Inferior parietal cortex (tissue), 1 donor: ENCODE measurements around the gene RAN.
"Not testable (repeated sequence)": the region's sequence is repeated elsewhere in the genome, so short reads cannot be mapped to it uniquely, and the experiment has no call there.

Experiments
- DNase-seq: peaks from one replicate; pipeline ENCODE4 v3.0.0-alpha.2; 2016; ENCODE audit errors: extremely low spot score

Gene RAN

GRCh38 chr12:130878193-130879185 lies 6.6 kb downstream of the RAN start:
- no peak for DNase-seq

- no peak for DNase-seq
These were observed 7.4 kb downstream of the RAN start for GRCh38 chr12:130879212-130879686.

- no peak for DNase-seq
These were observed 8.0 kb downstream of the RAN start for GRCh38 chr12:130879781-130880389.

GRCh38 chr12:130880411-130880885 lies 8.6 kb downstream of the RAN start:
- no peak for DNase-seq

- DNase-seq, result no peak
These were observed 9.2 kb downstream of the RAN start for GRCh38 chr12:130881046-130881445.

- no peak for DNase-seq
These were observed 9.7 kb downstream of the RAN start for GRCh38 chr12:130881548-130881947.

GRCh38 chr12:130887190-130887589 lies 15.3 kb downstream of the RAN start:
- not testable (repeated sequence) for DNase-seq

GRCh38 chr12:130904064-130904463 lies 32.2 kb downstream of the RAN start:
- no peak for DNase-seq

GRCh38 chr12:130904936-130905455 lies 33.1 kb downstream of the RAN start:
- DNase-seq, result not testable (repeated sequence)

- no peak for DNase-seq
These were observed 37.2 kb downstream of the RAN start for GRCh38 chr12:130909111-130909510.

- no peak for DNase-seq
These were observed 39.3 kb downstream of the RAN start for GRCh38 chr12:130911193-130911592.

- DNase-seq, result no peak
These were observed 40.1 kb downstream of the RAN start for GRCh38 chr12:130911933-130912332.

- DNase-seq, result peak; percentile 86
These were observed 44.5 kb downstream of the RAN start for GRCh38 chr12:130916241-130916911.

GRCh38 chr12:130917607-130918006 lies 45.7 kb downstream of the RAN start:
- no peak for DNase-seq

GRCh38 chr12:130919086-130919485 lies 47.2 kb downstream of the RAN start:
- no peak for DNase-seq

GRCh38 chr12:130920119-130920703 lies 48.3 kb downstream of the RAN start:
- DNase-seq, result no peak

GRCh38 chr12:130920723-130921381 lies 49.0 kb downstream of the RAN start:
- DNase-seq, result no peak

- DNase-seq, result no peak
These were observed 50.7 kb downstream of the RAN start for GRCh38 chr12:130922511-130922953.

- no peak for DNase-seq
These were observed 53.2 kb downstream of the RAN start for GRCh38 chr12:130924966-130925665.

- peak; percentile 53 for DNase-seq
These were observed 53.8 kb downstream of the RAN start for GRCh38 chr12:130925666-130926015.
